Stimulated activated naive CD8-positive, alpha-beta T cell treated with anti-CD3 and anti-CD28 coated beads, Interleukin-15, amount 100 ng/mL, for 72 hours (primary cell): ENCODE measurements around the gene IFIH1.

Experiments
- ATAC-seq: fragments of 150-1000 bp; cut with Tn5 transposase; 2 replicates; pipeline ENCODE4 v1.10.0; 2021; ENCODE audit warnings: mild to moderate bottlenecking, moderate library complexity
- DNase-seq, 2 donors: peaks; one replicate each; pipeline ENCODE4 v3.0.0; 2021 to 2022
- H3K27ac Mint-ChIP-seq, 2 donors: one replicate each; pipeline ENCODE4 v1.8.0; 2022; ENCODE audit warnings: mild to moderate bottlenecking in 2 of 2, mixed read lengths in 2 of 2, moderate library complexity in 2 of 2
- H3K27me3 Mint-ChIP-seq: one replicate; pipeline ENCODE4 v1.8.0; 2022; ENCODE audit warnings: mixed read lengths
- H3K4me1 Mint-ChIP-seq: one replicate; pipeline ENCODE4 v1.8.0; 2022; ENCODE audit warnings: mild to moderate bottlenecking, mixed read lengths
- H3K4me3 Mint-ChIP-seq, 2 donors: one replicate each; pipeline ENCODE4 v1.8.0; 2022; ENCODE audit warnings: mild to moderate bottlenecking in 2 of 2, mixed read lengths in 2 of 2, moderate library complexity in 1 of 2
- H3K9me3 Mint-ChIP-seq, 2 donors: one replicate each; pipeline ENCODE4 v1.8.0; 2022; ENCODE audit warnings: mixed read lengths in 2 of 2

Gene IFIH1

GRCh38 chr2:162320864-162321517 is 2.5 kb upstream of the IFIH1 start:
- Mint-ChIP-seq H3K4me3 (peak overlapping the region; percentile 24 to 53), H3K27ac (no peak overlapping the region), H3K9me3 (no peaks in the 10 kb centered on the region), H3K4me1 (peaks cover 34% of the 10 kb centered on the region), H3K27me3 (no peaks in the 10 kb centered on the region)
- no peak for DNase-seq
- ATAC-seq, result no peak

- Mint-ChIP-seq H3K4me3 (peak overlapping the region; percentile 87 to 98), H3K27me3 (no peaks in the 10 kb centered on the region), H3K9me3 (peaks cover 0 to 5% of the 10 kb centered on the region in 2 donors), H3K27ac (peak overlapping the region; percentile 76 to 95), H3K4me1 (peaks cover 61% of the 10 kb centered on the region)
- ATAC-seq, result peak; percentile 13
- DNase-seq, result peak; percentile 29 to 34
These were observed 590 bp downstream of the IFIH1 start for GRCh38 chr2:162317861-162318327.

- peaks cover 68% of the 10 kb centered on the region for H3K4me1 Mint-ChIP-seq
- peak overlapping the region; percentile 87 to 98 for H3K4me3 Mint-ChIP-seq
- H3K9me3 Mint-ChIP-seq, result peaks cover 0 to 5% of the 10 kb centered on the region in 2 donors
- H3K27ac Mint-ChIP-seq, result peak overlapping the region; percentile 76 to 95
- no peaks in the 10 kb centered on the region for H3K27me3 Mint-ChIP-seq
- ATAC-seq (no peak), DNase-seq (no peak)
These were observed 1.3 kb downstream of the IFIH1 start for GRCh38 chr2:162317058-162317742.

- Mint-ChIP-seq H3K27ac (peak overlapping the region in 1 of 2 donors; percentile 36), H3K9me3 (peaks cover 0 to 5% of the 10 kb centered on the region in 2 donors), H3K4me3 (peak overlapping the region; percentile 87 to 98), H3K27me3 (no peaks in the 10 kb centered on the region), H3K4me1 (peaks cover 71% of the 10 kb centered on the region)
- ATAC-seq (no peak), DNase-seq (no peak)
These were observed 1.9 kb downstream of the IFIH1 start for GRCh38 chr2:162316590-162316989.

- no peak overlapping the region for H3K27ac Mint-ChIP-seq
- H3K4me1 Mint-ChIP-seq, result peaks cover 64% of the 10 kb centered on the region
These were observed 2.5 kb downstream of the IFIH1 start for GRCh38 chr2:162315938-162316337.

GRCh38 chr2:162312853-162313252 is 5.6 kb downstream of the IFIH1 start:
- no peaks in the 10 kb centered on the region for H3K27me3 Mint-ChIP-seq
- ATAC-seq, result no peak
- no peak overlapping the region for H3K4me3 Mint-ChIP-seq
- peaks cover 0 to 5% of the 10 kb centered on the region in 2 donors for H3K9me3 Mint-ChIP-seq
- no peak for DNase-seq
- H3K4me1 Mint-ChIP-seq, result peaks cover 62% of the 10 kb centered on the region
- H3K27ac Mint-ChIP-seq, result peak overlapping the region in 1 of 2 donors; percentile 19

More at GRCh38 chr2:162315938-162316337, 2.5 kb downstream of the IFIH1 start:
- DNase-seq (no peak), ATAC-seq (no peak)
- H3K4me3 Mint-ChIP-seq, result peak overlapping the region; percentile 87 to 98
- peaks cover 0 to 5% of the 10 kb centered on the region in 2 donors for H3K9me3 Mint-ChIP-seq
- no peaks in the 10 kb centered on the region for H3K27me3 Mint-ChIP-seq

- DNase-seq (no peak), ATAC-seq (peak; percentile 64)
- Mint-ChIP-seq H3K27ac (no peak overlapping the region), H3K4me3 (no peak overlapping the region), H3K4me1 (peaks cover 32% of the 10 kb centered on the region), H3K27me3 (no peaks in the 10 kb centered on the region), H3K9me3 (no peaks in the 10 kb centered on the region)
These were observed 9.6 kb downstream of the IFIH1 start for GRCh38 chr2:162308747-162309503.

- no peaks in the 10 kb centered on the region for H3K27me3 Mint-ChIP-seq
- H3K9me3 Mint-ChIP-seq, result no peaks in the 10 kb centered on the region
- H3K4me3 Mint-ChIP-seq, result no peak overlapping the region
- no peak overlapping the region for H3K27ac Mint-ChIP-seq
- no peak for ATAC-seq
- no peak for DNase-seq
- peaks cover 16% of the 10 kb centered on the region for H3K4me1 Mint-ChIP-seq
These were observed 12.6 kb downstream of the IFIH1 start for GRCh38 chr2:162305901-162306300.

- no peak for DNase-seq
- Mint-ChIP-seq H3K4me1 (no peaks in the 10 kb centered on the region), H3K27me3 (no peaks in the 10 kb centered on the region), H3K9me3 (no peaks in the 10 kb centered on the region), H3K4me3 (no peak overlapping the region), H3K27ac (no peak overlapping the region)
- no peak for ATAC-seq
These were observed 16.6 kb downstream of the IFIH1 start for GRCh38 chr2:162301877-162302276.

GRCh38 chr2:162301151-162301804 is 17.2 kb downstream of the IFIH1 start:
- Mint-ChIP-seq H3K9me3 (no peaks in the 10 kb centered on the region), H3K27me3 (no peaks in the 10 kb centered on the region), H3K4me3 (no peak overlapping the region), H3K4me1 (no peaks in the 10 kb centered on the region), H3K27ac (no peak overlapping the region)
- peak; percentile 24 to 33 for DNase-seq
- ATAC-seq, result peak; percentile 59

- H3K4me1 Mint-ChIP-seq, result no peaks in the 10 kb centered on the region
- H3K27me3 Mint-ChIP-seq, result no peaks in the 10 kb centered on the region
- ATAC-seq, result no peak
- no peaks in the 10 kb centered on the region for H3K9me3 Mint-ChIP-seq
- no peak overlapping the region for H3K4me3 Mint-ChIP-seq
- no peak for DNase-seq
- no peak overlapping the region for H3K27ac Mint-ChIP-seq
These were observed 18.2 kb downstream of the IFIH1 start for GRCh38 chr2:162300266-162300665.

GRCh38 chr2:162298669-162299335 is 19.7 kb downstream of the IFIH1 start:
- H3K27ac Mint-ChIP-seq, result no peak overlapping the region
- ATAC-seq (no peak), DNase-seq (no peak)
- H3K4me1 Mint-ChIP-seq, result no peaks in the 10 kb centered on the region
- no peaks in the 10 kb centered on the region for H3K9me3 Mint-ChIP-seq
- no peaks in the 10 kb centered on the region for H3K27me3 Mint-ChIP-seq
- H3K4me3 Mint-ChIP-seq, result no peak overlapping the region

- ATAC-seq, result no peak
- Mint-ChIP-seq H3K4me3 (no peak overlapping the region), H3K4me1 (no peaks in the 10 kb centered on the region), H3K27me3 (no peaks in the 10 kb centered on the region), H3K27ac (no peak overlapping the region), H3K9me3 (no peaks in the 10 kb centered on the region)
- peak; percentile 31 to 49 for DNase-seq
These were observed 20.4 kb downstream of the IFIH1 start for GRCh38 chr2:162297925-162298552.

GRCh38 chr2:162295009-162295408 is 23.5 kb downstream of the IFIH1 start:
- H3K4me3 Mint-ChIP-seq, result no peak overlapping the region
- no peak for ATAC-seq
- no peak for DNase-seq
- H3K4me1 Mint-ChIP-seq, result no peaks in the 10 kb centered on the region
- H3K9me3 Mint-ChIP-seq, result no peaks in the 10 kb centered on the region
- H3K27ac Mint-ChIP-seq, result no peak overlapping the region
- H3K27me3 Mint-ChIP-seq, result no peaks in the 10 kb centered on the region
